SJSA1 (cell line): ENCODE results near the gene MLC1. TPM values are rescaled to one million over a fixed set of nuclear protein-coding genes. Genes with fewer than 3 reads are reported as not detected.
A peak's percentile ranks its signal among the peaks of the same experiment; 100 is the strongest.

Experiments used
- DNase-seq, 2 experiments: peaks; one replicate each; pipeline ENCODE4 v3.0.0-alpha.2; 2015 to 2020; ENCODE audit warnings: low spot score in 2 of 2, low read depth in 1 of 2
- H3K27ac ChIP-seq: fragments of 250-450 bp; sonication (Bioruptor Pico); 2 replicates; pipeline ENCODE4 v1.5.1; 2020; ENCODE audit warnings: mild to moderate bottlenecking, moderate library complexity
- H3K27me3 ChIP-seq: fragments of 250-450 bp; sonication (Bioruptor Pico); replicated peaks from 2 replicates; pipeline ENCODE4 v1.5.1; 2020; ENCODE audit warnings: mild to moderate bottlenecking, moderate library complexity
- H3K36me3 ChIP-seq: fragments of 250-450 bp; sonication (Bioruptor Pico); 2 replicates; pipeline ENCODE4 v1.5.1; 2020; ENCODE audit warnings: mild to moderate bottlenecking
- H3K4me1 ChIP-seq: fragments of 250-450 bp; sonication (Bioruptor Pico); replicated peaks from 2 replicates; pipeline ENCODE4 v1.6.1; 2021; ENCODE audit warnings: mild to moderate bottlenecking
- H3K4me3 ChIP-seq: fragments of 250-450 bp; sonication (Bioruptor Pico); 2 replicates; pipeline ENCODE4 v1.5.1; 2020; ENCODE audit warnings: mild to moderate bottlenecking
- H3K9me3 ChIP-seq: fragments of 250-450 bp; sonication (Bioruptor Pico); replicated peaks from 2 replicates; pipeline ENCODE4 v1.5.1; 2020; ENCODE audit warnings: mild to moderate bottlenecking
- total RNA-seq: library from RNA; depleted of rRNA; stranded (reverse); fragments of >200 nt; shearing (Covaris generic); gene quantifications from 2 replicates; pipeline ENCODE4 v1.2.3, GENCODE V29; 2014; rRNA removed

MLC1 gene
- total RNA-seq: 0.03 and 0.38 TPM in 2 replicates

DNA sequence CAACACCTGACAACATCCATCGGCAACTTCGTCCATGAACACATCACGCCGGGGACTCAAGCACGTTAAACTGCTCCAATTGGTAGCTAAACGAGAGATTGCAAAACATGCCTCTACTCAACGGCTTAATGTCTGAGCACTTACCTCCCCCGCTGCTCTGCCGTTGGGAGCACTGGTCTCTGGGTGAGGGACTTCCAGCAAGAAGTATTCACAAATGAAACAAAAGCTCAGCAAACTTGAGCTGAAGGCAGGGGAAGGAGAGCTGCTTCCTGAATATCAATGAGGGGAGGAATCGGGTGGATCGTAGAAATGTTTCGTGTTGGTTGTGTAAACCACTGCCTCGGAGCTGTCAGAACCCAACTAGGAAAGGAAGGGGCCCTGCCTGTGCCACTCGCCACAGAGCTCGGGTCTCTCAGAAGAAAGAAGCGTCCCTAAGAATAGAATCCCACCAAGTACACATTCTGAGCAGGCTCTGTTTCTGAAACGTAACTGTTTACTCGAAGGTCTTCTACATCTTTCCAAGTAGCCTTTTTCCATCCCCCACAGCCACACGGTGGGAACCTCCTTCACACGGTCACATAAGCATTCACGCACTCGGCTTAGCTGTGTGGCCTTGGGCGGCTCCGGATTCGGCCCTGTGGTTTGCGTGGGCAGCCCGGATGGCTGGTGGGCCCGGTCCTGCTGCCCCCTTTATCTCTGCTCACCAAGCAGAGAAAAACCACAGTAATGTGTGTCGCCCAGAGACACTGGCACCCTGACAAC is at the start of gene MLC1:
MLC1 (minus strand) TSS at position 216 of the 762 bp plus-strand sequence. CDS start 524 bp downstream, outside the sequence.
- DNase-seq: peak in 1 of 2 experiments; percentile 12
- H3K4me1 ChIP-seq: no peaks in the 10 kb centered on the region
- H3K27me3 ChIP-seq: no peaks in the 10 kb centered on the region; the same call in none of the 2 replicates
- H3K9me3 ChIP-seq: peaks cover 10% of the 10 kb centered on the region
- no peak within 1 kb of the TSS for H3K27ac ChIP-seq
- no peaks in the 10 kb centered on the region for H3K36me3 ChIP-seq
- no peak within 1 kb of the TSS for H3K4me3 ChIP-seq

DNA sequence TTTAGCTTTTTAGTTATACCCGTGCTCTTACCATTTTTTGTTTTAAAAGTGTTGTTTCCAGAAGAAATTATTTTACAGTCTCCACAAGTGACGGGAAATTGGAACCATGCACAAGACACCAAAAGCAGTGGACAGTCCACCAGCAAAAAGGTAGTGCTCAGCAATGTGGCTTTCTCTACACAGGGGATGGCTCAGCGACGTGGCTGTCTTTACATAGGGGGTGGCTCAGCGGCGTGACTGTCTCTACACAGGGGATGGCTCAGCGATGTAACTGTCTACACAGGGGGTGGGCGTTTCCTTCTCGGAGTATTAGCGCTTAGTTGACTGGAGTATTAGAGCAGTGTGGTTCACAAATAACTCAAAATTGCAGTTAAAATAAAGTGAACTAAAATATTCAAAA is 49.3 kb upstream of the MLC1 start:
- Histone ChIP-seq H3K36me3 (no peaks in the 10 kb centered on the region), H3K4me1 (peaks cover 5% of the 10 kb centered on the region; the same call in 1 of the 2 replicates), H3K27ac (no peak overlapping the region), H3K9me3 (peaks cover 3% of the 10 kb centered on the region; the same call in 1 of the 2 replicates), H3K4me3 (no peak overlapping the region), H3K27me3 (no peaks in the 10 kb centered on the region)
- peak in 1 of 2 experiments; percentile 22 for DNase-seq

- Histone ChIP-seq H3K27ac (no peak overlapping the region), H3K4me3 (no peak overlapping the region), H3K9me3 (peaks cover 3% of the 10 kb centered on the region; the same call in 1 of the 2 replicates), H3K27me3 (no peaks in the 10 kb centered on the region), H3K4me1 (peaks cover 12% of the 10 kb centered on the region), H3K36me3 (peaks cover 4% of the 10 kb centered on the region; the same call in 1 of the 2 replicates)
- peak in 1 of 2 experiments; percentile 17 for DNase-seq
These were observed 46.7 kb upstream of the MLC1 start for GRCh38 chr22:50131894-50132293.

- H3K27me3 ChIP-seq: no peaks in the 10 kb centered on the region
- peak overlapping the region; percentile 62 for H3K27ac ChIP-seq
- peaks cover 12% of the 10 kb centered on the region for H3K4me1 ChIP-seq
- H3K4me3 ChIP-seq: peak overlapping the region; percentile 1; the same call in 1 of the 2 replicates
- H3K36me3 ChIP-seq: peaks cover 4% of the 10 kb centered on the region; the same call in 1 of the 2 replicates
- peaks cover 3% of the 10 kb centered on the region; the same call in 1 of the 2 replicates for H3K9me3 ChIP-seq
- DNase-seq: peak; percentile 67 to 83
These were observed 44.0 kb upstream of the MLC1 start for GRCh38 chr22:50129121-50129736.

GRCh38 chr22:50125029-50125428 is 39.8 kb upstream of the MLC1 start:
- no peaks in the 10 kb centered on the region for H3K27me3 ChIP-seq
- peaks cover 4% of the 10 kb centered on the region; the same call in 1 of the 2 replicates for H3K36me3 ChIP-seq
- H3K4me3 ChIP-seq: no peak overlapping the region
- no peaks in the 10 kb centered on the region for H3K9me3 ChIP-seq
- peaks cover 18% of the 10 kb centered on the region for H3K4me1 ChIP-seq
- DNase-seq: peak in 1 of 2 experiments; percentile 34
- H3K27ac ChIP-seq: no peak overlapping the region

GRCh38 chr22:50123119-50123518 is 37.9 kb upstream of the MLC1 start:
- Histone ChIP-seq H3K4me1 (peaks cover 25% of the 10 kb centered on the region), H3K4me3 (no peak overlapping the region)

GRCh38 chr22:50121202-50121740 is 36.0 kb upstream of the MLC1 start:
- Histone ChIP-seq H3K4me3 (no peak overlapping the region), H3K36me3 (no peaks in the 10 kb centered on the region), H3K27ac (no peak overlapping the region), H3K27me3 (no peaks in the 10 kb centered on the region), H3K9me3 (no peaks in the 10 kb centered on the region), H3K4me1 (peaks cover 30% of the 10 kb centered on the region)
- DNase-seq: peak in 1 of 2 experiments; percentile 38

More at GRCh38 chr22:50123119-50123518, 37.9 kb upstream of the MLC1 start:
- no peaks in the 10 kb centered on the region for H3K9me3 ChIP-seq
- H3K27ac ChIP-seq: no peak overlapping the region
- H3K36me3 ChIP-seq: peaks cover 3% of the 10 kb centered on the region; the same call in 1 of the 2 replicates
- DNase-seq: peak in 1 of 2 experiments; percentile 8
- no peaks in the 10 kb centered on the region for H3K27me3 ChIP-seq

DNA sequence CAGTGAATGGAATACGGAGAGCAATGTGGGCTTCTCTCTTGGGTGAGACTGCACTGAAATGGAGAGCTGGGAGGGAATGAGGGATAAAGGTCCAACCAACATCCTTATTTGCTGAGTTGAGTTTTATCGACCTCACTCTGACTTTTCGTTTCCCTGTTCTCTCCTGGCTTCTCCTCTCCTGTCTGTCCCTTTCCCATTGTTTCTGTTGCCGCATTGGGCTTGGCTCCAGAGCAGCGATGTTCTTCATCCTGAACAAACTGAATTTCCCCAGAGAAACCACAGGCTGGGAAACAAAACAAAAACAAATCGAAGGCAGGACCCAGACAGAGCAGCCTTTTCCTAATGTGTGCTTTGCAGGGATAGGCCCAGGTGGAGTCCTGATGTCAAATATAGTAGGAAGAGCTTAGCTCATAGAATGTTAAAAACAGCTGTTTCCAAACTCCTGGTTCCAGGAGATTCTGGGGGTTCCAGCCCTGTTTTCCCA is 34.6 kb upstream of the MLC1 start:
- no peaks in the 10 kb centered on the region for H3K9me3 ChIP-seq
- H3K27ac ChIP-seq: no peak overlapping the region
- DNase-seq: peak in 1 of 2 experiments; percentile 56
- no peaks in the 10 kb centered on the region for H3K36me3 ChIP-seq
- H3K4me1 ChIP-seq: peaks cover 42% of the 10 kb centered on the region
- no peak overlapping the region for H3K4me3 ChIP-seq
- no peaks in the 10 kb centered on the region for H3K27me3 ChIP-seq

- no peak overlapping the region for H3K27ac ChIP-seq
- H3K36me3 ChIP-seq: no peaks in the 10 kb centered on the region
- H3K27me3 ChIP-seq: no peaks in the 10 kb centered on the region
- no peak overlapping the region for H3K4me3 ChIP-seq
- no peaks in the 10 kb centered on the region for H3K9me3 ChIP-seq
- peaks cover 46% of the 10 kb centered on the region for H3K4me1 ChIP-seq
- peak in 1 of 2 experiments; percentile 30 for DNase-seq
These were observed 34.0 kb upstream of the MLC1 start for GRCh38 chr22:50119169-50119767.

DNA sequence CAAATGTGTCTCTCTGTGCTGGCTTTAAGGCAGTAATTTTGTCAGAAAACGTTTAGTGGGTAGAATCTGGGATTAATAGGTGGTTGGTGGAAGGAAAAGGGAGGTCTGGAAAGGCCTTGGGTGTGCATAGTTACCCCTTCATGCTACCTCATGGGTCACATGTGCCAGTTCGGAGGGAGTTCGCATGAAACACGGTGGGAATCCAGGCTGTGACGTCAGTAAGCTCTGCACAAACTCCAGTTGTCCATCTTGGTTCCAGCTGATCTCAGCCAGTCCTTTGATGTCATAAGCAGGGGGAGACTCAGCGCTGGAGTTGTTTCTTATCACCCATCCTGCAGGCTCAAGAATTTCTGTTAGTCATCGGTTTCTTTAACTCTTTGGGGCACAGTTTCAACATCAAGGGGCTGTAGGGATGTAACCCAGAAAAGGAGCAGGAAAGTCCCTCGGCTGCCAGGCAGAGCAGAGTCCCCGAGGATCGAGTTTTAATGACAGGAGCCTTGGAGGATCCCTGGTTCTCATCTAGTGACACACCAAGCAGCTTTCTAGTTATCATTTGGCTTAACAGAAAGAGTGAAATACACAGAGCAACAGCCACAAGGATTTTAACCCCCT is 33.4 kb upstream of the MLC1 start:
- peak; percentile 57 to 69 for DNase-seq
- no peaks in the 10 kb centered on the region for H3K27me3 ChIP-seq
- no peaks in the 10 kb centered on the region for H3K36me3 ChIP-seq
- H3K9me3 ChIP-seq: no peaks in the 10 kb centered on the region
- H3K4me1 ChIP-seq: peaks cover 50% of the 10 kb centered on the region
- H3K4me3 ChIP-seq: no peak overlapping the region
- no peak overlapping the region for H3K27ac ChIP-seq

GRCh38 chr22:50118129-50118528 is 32.9 kb upstream of the MLC1 start:
- H3K27me3 ChIP-seq: no peaks in the 10 kb centered on the region
- H3K27ac ChIP-seq: no peak overlapping the region
- DNase-seq: no peak
- no peak overlapping the region for H3K4me3 ChIP-seq
- no peaks in the 10 kb centered on the region for H3K9me3 ChIP-seq
- no peaks in the 10 kb centered on the region for H3K36me3 ChIP-seq
- peaks cover 56% of the 10 kb centered on the region for H3K4me1 ChIP-seq

DNA sequence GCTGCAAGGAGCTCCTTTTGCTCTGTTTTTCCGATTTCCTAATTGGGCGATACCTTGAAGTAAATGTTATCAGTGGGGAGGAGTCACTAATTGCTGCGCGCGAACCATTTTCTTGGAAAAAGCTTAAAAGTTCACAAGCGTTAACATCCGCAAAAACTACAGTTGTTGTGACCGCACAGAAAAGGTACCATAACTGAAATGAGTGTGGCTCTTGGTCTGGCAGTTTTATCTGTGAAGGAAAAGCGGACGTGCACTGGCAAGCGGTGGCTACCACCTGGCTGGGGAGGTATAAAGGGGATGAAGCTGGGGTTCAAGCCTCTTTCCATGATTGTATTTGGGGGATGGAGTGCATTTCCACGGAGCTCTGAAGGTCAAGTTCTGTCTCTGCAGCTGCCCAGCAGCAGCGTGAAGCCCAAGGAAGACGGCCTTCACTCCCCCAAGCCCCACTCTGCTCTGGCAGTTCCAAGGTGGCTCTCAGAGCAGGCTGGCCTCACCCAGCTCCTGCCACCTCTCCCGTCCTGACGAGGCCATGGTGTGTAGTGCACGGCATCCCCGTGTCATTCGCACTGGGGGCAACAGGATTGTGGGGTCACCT is 32.0 kb upstream of the MLC1 start:
- Histone ChIP-seq H3K4me1 (peaks cover 64% of the 10 kb centered on the region), H3K27ac (no peak overlapping the region), H3K4me3 (no peak overlapping the region), H3K36me3 (no peaks in the 10 kb centered on the region), H3K27me3 (no peaks in the 10 kb centered on the region), H3K9me3 (no peaks in the 10 kb centered on the region)
- DNase-seq: no peak

DNA sequence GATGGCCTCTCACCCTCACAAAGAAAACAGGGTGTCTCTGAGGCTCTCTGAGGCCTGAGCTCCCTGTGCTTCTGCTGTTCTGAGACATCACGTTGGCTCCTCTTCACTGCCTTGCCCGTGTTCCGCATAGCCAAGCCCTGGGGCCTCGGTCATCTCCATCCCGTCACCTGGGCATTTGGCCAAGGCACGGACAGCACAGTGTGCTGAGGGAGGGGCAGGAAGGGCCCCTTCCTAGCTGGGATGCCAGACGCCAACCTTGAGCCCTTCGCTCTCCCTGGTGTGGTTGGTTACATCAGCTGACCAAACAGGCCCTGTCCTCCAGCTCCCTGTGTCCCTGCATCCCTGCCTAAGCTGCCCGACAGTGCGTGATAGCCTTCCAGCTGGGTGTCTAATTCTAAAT is 30.5 kb upstream of the MLC1 start:
- Histone ChIP-seq H3K36me3 (no peaks in the 10 kb centered on the region), H3K27me3 (no peaks in the 10 kb centered on the region), H3K4me1 (peaks cover 70% of the 10 kb centered on the region), H3K27ac (no peak overlapping the region), H3K4me3 (no peak overlapping the region), H3K9me3 (no peaks in the 10 kb centered on the region)
- peak; percentile 49 to 64 for DNase-seq
